ENCODE measurements around the gene TP53BP1.

TP53BP1 gene

GRCh38 chr15:43531018-43531670 lies 38.2 kb upstream of the TP53BP1 start:
- Histone ChIP-seq H3K79me2 (ENCODE audit: insufficient read depth, low read depth) (no peaks in the 10 kb centered on the region), H2AFZ (ENCODE audit: low read depth) (no peak overlapping the region), H3K9ac (no peak overlapping the region), H3K27me3 (ENCODE audit: insufficient read depth, low read depth) (no peaks in the 10 kb centered on the region), H3K4me1 (ENCODE audit: low read depth, poor library complexity, severe bottlenecking) (no peaks in the 10 kb centered on the region), H3K36me3 (ENCODE audit: insufficient read depth) (no peaks in the 10 kb centered on the region), H3K27ac (no peak overlapping the region), H3K4me3 (IDR thresholded peaks at IDR 0.05; ENCODE audit: insufficient read depth, low read depth, low read length) (no peak overlapping the region), H3K4me2 (no peak overlapping the region), H4K20me1 (ENCODE audit: insufficient read depth) (no peaks in the 10 kb centered on the region)
- TF ChIP-seq, protein P1, sequence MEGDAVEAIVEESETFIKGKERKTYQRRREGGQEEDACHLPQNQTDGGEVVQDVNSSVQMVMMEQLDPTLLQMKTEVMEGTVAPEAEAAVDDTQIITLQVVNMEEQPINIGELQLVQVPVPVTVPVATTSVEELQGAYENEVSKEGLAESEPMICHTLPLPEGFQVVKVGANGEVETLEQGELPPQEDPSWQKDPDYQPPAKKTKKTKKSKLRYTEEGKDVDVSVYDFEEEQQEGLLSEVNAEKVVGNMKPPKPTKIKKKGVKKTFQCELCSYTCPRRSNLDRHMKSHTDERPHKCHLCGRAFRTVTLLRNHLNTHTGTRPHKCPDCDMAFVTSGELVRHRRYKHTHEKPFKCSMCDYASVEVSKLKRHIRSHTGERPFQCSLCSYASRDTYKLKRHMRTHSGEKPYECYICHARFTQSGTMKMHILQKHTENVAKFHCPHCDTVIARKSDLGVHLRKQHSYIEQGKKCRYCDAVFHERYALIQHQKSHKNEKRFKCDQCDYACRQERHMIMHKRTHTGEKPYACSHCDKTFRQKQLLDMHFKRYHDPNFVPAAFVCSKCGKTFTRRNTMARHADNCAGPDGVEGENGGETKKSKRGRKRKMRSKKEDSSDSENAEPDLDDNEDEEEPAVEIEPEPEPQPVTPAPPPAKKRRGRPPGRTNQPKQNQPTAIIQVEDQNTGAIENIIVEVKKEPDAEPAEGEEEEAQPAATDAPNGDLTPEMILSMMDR (conservative IDR thresholded peaks at IDR 0.05; ENCODE audit: low read depth, low read length), result no peak

- Histone ChIP-seq H3K79me2 (ENCODE audit: insufficient read depth, low read depth) (no peaks in the 10 kb centered on the region), H3K9ac (no peak overlapping the region), H2AFZ (ENCODE audit: low read depth) (no peak overlapping the region), H3K4me1 (ENCODE audit: low read depth, poor library complexity, severe bottlenecking) (no peaks in the 10 kb centered on the region), H4K20me1 (ENCODE audit: insufficient read depth) (no peaks in the 10 kb centered on the region), H3K27ac (no peak overlapping the region), H3K4me2 (no peak overlapping the region), H3K27me3 (ENCODE audit: insufficient read depth, low read depth) (no peaks in the 10 kb centered on the region), H3K36me3 (ENCODE audit: insufficient read depth) (no peaks in the 10 kb centered on the region), H3K4me3 (IDR thresholded peaks at IDR 0.05; ENCODE audit: insufficient read depth, low read depth, low read length) (no peak overlapping the region)
- TF ChIP-seq, protein P1 (conservative IDR thresholded peaks at IDR 0.05; ENCODE audit: low read depth, low read length), result no peak
These were observed 36.8 kb upstream of the TP53BP1 start for GRCh38 chr15:43529587-43530345.

GRCh38 chr15:43529141-43529540 lies 36.2 kb upstream of the TP53BP1 start:
- Histone ChIP-seq H3K27ac (no peak overlapping the region), H4K20me1 (ENCODE audit: insufficient read depth) (no peaks in the 10 kb centered on the region), H3K36me3 (ENCODE audit: insufficient read depth) (no peaks in the 10 kb centered on the region), H3K27me3 (ENCODE audit: insufficient read depth, low read depth) (peaks cover 3% of the 10 kb centered on the region; the same call in 1 of the 2 replicates), H3K4me2 (no peak overlapping the region), H2AFZ (ENCODE audit: low read depth) (no peak overlapping the region), H3K4me3 (IDR thresholded peaks at IDR 0.05; ENCODE audit: insufficient read depth, low read depth, low read length) (no peak overlapping the region), H3K79me2 (ENCODE audit: insufficient read depth, low read depth) (no peaks in the 10 kb centered on the region), H3K4me1 (ENCODE audit: low read depth, poor library complexity, severe bottlenecking) (no peaks in the 10 kb centered on the region), H3K9ac (no peak overlapping the region)
- TF ChIP-seq, protein P1 (conservative IDR thresholded peaks at IDR 0.05; ENCODE audit: low read depth, low read length), result no peak

DNA sequence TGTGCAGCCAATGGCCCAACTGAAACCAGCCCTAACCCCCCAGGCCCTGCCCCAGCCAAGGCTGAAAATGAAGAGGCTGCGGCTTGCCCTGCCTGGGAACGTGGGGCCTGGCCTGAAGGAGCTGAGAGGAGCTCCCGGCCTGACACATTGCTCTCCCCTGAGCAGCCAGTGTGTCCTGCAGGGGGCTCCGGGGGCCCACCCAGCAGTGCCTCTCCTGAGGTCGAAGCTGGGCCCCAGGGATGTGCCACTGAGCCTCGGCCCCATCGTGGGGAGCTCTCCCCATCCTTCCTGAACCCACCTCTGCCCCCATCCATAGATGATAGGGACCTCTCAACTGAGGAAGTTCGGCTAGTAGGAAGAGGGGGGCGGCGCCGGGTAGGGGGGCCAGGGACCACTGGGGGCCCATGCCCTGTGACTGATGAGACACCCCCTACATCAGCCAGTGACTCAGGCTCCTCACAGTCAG lies 35.6 kb upstream of the TP53BP1 start:
- TF ChIP-seq, protein P1 (conservative IDR thresholded peaks at IDR 0.05; ENCODE audit: low read depth, low read length), result no peak
- no peaks in the 10 kb centered on the region for H3K36me3 ChIP-seq (ENCODE audit: insufficient read depth)
- H4K20me1 ChIP-seq (ENCODE audit: insufficient read depth), result no peaks in the 10 kb centered on the region

More for the DNA sequence above, 35.6 kb upstream of the TP53BP1 start:
- Histone ChIP-seq H3K79me2 (ENCODE audit: insufficient read depth, low read depth) (no peaks in the 10 kb centered on the region), H3K27ac (no peak overlapping the region), H3K27me3 (ENCODE audit: insufficient read depth, low read depth) (peaks cover 4% of the 10 kb centered on the region; the same call in 1 of the 2 replicates), H3K4me1 (ENCODE audit: low read depth, poor library complexity, severe bottlenecking) (no peaks in the 10 kb centered on the region), H2AFZ (ENCODE audit: low read depth) (no peak overlapping the region), H3K4me2 (no peak overlapping the region), H3K4me3 (IDR thresholded peaks at IDR 0.05; ENCODE audit: insufficient read depth, low read depth, low read length) (no peak overlapping the region), H3K9ac (no peak overlapping the region)
